ENCODE measurements around the gene EGLN1. TPM values are rescaled to one million over a fixed set of nuclear protein-coding genes. Genes with fewer than 3 reads are reported as not detected.

Gene EGLN1
- total and polyA plus RNA-seq, 10 donors = 5.6 to 44.0 (median 37.2) TPM

GRCh38 chr1:231420959-231421545, 1.0 kb downstream of the EGLN1 start:
- peak overlapping the region; percentile 67 to 95 (median 84) for H3K4me3 ChIP-seq
- peaks cover 30 to 63% (median 50%) of the 10 kb centered on the region in 6 donors for H3K4me1 ChIP-seq
- no peaks in the 10 kb centered on the region for H3K27me3 ChIP-seq (replicated peaks in 1 of 7)
- WGBS, 5 donors = 0 to 1% (median 0%) methylated on average over 26 to 63 of the region's 63 CpGs
- DNase-seq = peak; percentile 91
- no peaks in the 10 kb centered on the region for H3K36me3 ChIP-seq
- peak overlapping the region; percentile 92 to 100 (median 98) for H3K27ac ChIP-seq
- intact Hi-C loops (cut with DNase I; ENCODE audit: low total_unique reads) = loop anchor here (10.0 kb wide), 1 partner anchor 104 kb away; the partner anchor contains the start of gene TSNAX
- H3K9me3 ChIP-seq = no peaks in the 10 kb centered on the region
- no peak for TF ChIP-seq CTCF (IDR thresholded peaks at IDR 0.05 in 8 of 11, conservative IDR thresholded peaks at IDR 0.05 in 3 of 11)
- peak; percentile 71 to 83 (median 83) for TF ChIP-seq POLR2AphosphoS5 (IDR thresholded peaks at IDR 0.05)
- TF ChIP-seq POLR2A (IDR thresholded peaks at IDR 0.05) = no peak

- no peak for TF ChIP-seq POLR2A (IDR thresholded peaks at IDR 0.05)
- no peak for TF ChIP-seq POLR2AphosphoS5 (IDR thresholded peaks at IDR 0.05)
- TF ChIP-seq CTCF (IDR thresholded peaks at IDR 0.05 in 8 of 11, conservative IDR thresholded peaks at IDR 0.05 in 3 of 11) = no peak
- H3K9me3 ChIP-seq = no peaks in the 10 kb centered on the region
- 1 to 2% (median 1%) methylated on average over 18 of the region's 18 CpGs for WGBS, 5 donors
- no peak for DNase-seq
- no peaks in the 10 kb centered on the region for H3K36me3 ChIP-seq
- no peaks in the 10 kb centered on the region for H3K27me3 ChIP-seq (replicated peaks in 1 of 7)
- peak overlapping the region; percentile 67 to 95 (median 84) for H3K4me3 ChIP-seq
- intact Hi-C loops (cut with DNase I; ENCODE audit: low total_unique reads) = loop anchor here (10.0 kb wide), 1 partner anchor 104 kb away; the partner anchor contains the start of gene TSNAX
- peak overlapping the region; percentile 92 to 100 (median 98) for H3K27ac ChIP-seq
- H3K4me1 ChIP-seq = peaks cover 30 to 69% (median 56%) of the 10 kb centered on the region in 6 donors
Measured at GRCh38 chr1:231420299-231420958, 1.7 kb downstream of the EGLN1 start.

GRCh38 chr1:231419738-231420298, 2.3 kb downstream of the EGLN1 start:
- Histone ChIP-seq H3K27ac (peak overlapping the region; percentile 4 to 100 (median 98)), H3K4me3 (peak overlapping the region; percentile 67 to 95 (median 84)), H3K27me3 (replicated peaks in 1 of 7) (no peaks in the 10 kb centered on the region), H3K36me3 (peaks cover 0 to 3% (median 0%) of the 10 kb centered on the region in 6 donors), H3K9me3 (no peaks in the 10 kb centered on the region), H3K4me1 (peaks cover 33 to 75% (median 62%) of the 10 kb centered on the region in 6 donors)
- intact Hi-C loops (cut with DNase I; ENCODE audit: low total_unique reads) = loop anchor here (5.0 to 10.0 kb wide), 3 partner anchors 55 to 167 kb away; partner anchors contain the start of gene TSNAX
- WGBS, 5 donors = 9 to 12% (median 11%) methylated on average over 8 of the region's 8 CpGs
- no peak for TF ChIP-seq POLR2A (IDR thresholded peaks at IDR 0.05)
- no peak for TF ChIP-seq CTCF (IDR thresholded peaks at IDR 0.05 in 8 of 11, conservative IDR thresholded peaks at IDR 0.05 in 3 of 11)
- TF ChIP-seq POLR2AphosphoS5 (IDR thresholded peaks at IDR 0.05) = no peak
- no peak for DNase-seq

Measured in spleen (tissue), 11 donors.